ENCODE results near the gene ZNF326.
"Not testable (repeated sequence)": the region's sequence is repeated elsewhere in the genome, so short reads cannot be mapped to it uniquely, and the experiment has no call there.

The ZNF326 gene

DNA sequence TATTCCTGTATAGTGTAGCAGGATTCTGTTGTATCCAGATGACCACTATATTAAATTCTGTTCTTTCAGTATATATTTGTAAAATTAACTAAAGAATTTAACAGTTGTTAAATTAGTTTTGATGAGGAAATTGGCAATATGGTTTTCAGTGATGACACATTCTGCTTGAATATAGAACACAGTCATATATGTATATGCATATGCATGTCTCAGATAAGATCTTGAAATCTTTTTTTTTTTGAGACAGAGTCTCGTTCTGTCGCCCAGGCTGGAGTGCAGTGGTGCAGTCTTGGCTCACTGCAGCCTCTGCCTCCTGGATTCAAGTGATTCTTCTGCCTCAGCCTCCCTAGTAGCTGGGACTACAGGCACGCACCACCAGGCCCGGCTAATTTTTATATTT is 2.2 kb downstream of the ZNF326 start:
- not testable (repeated sequence) for DNase-seq

DNA sequence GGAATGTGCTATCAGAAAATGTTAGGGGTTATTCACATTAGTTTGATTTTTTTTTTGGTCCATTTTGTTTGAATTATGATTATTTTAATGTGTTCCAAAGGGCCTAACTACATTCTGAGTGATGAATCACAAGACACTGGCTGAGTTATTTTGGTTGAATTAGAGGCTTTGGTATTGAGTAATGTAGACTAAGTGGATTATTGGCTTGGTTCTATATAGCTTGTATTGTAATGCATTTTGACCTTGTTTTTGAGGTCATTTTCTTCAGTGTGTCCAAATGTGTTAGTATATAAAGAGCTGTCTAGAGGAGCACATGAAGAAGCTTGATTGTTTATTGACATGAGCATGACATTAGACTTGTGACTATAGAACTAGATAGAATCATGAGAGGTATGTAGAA is 3.4 kb downstream of the ZNF326 start:
- no peak for DNase-seq

DNA sequence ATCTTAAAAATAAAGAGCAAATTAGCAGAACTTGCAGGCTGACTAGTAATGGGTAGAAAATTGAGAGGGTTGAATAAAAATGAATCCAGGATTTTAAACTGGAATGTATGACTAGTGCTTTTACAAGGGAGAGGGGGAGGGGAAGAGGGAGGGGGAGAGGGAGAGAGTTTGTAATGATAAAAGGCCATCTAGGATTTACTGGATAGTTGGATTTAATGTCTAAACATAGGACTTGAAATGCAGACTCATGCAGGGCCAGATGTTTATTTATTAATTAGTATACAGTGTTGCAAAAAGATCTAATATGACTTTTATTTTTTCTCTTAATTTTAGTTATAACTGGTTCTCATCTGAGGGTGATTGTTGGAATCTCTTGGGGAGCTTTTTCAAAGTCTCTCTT is 4.3 kb downstream of the ZNF326 start:
- DNase-seq: no peak

DNA sequence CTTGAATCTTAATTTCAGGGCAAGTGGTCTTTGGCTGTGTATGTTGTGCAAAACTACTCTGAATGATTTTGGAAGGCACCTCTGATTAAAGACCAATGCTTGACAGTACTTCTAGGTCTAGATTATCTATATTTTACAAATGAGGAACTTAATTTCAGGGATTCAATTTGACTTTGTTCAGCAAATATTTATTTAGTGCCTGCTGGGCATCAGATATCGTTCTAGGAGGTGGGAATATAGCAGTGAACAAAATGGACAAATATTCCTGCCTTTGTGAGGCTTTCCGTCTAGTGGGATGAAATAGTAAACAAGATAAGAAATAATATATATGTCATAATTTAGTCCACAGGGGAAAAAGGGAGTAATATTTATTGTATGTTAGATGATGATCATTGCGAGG is 4.7 kb downstream of the ZNF326 start:
- DNase-seq: no peak

DNA sequence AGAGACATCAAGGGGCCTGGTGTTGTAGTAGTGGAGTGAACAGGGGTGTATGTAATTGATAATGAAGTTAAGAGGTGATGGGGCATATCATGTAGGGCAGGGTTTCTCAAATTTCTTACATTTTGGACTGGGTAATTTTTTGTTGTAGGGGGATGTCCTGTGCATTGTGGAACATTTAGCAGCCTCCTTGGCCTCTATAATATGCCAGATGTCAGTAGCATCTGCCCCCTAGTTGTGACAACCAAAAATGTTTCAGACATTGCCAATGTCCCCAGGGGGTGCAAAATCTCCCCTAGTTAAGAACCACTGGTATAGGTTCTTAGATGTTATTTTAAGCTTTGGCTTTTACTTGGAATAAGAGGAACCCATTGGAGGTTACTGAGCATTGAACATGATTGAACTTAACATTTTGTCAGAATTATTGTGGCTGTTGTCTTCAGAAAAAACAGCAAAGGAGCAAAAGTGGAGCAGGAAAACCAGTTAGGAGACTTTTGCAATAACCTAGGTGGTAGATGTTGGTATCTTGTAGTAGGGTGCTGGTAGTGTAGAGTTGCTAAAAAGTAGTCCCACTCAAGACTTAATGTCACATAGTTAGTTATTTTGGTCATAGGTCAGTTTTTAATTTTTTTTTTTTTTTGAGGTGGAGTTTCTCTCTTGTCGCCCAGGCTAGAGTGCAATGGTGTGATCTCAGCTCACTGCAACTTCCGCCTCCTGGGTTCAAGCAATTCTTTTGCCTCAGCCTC is 6.2 kb downstream of the ZNF326 start:
- peak; percentile 12 to 24 for DNase-seq

DNA sequence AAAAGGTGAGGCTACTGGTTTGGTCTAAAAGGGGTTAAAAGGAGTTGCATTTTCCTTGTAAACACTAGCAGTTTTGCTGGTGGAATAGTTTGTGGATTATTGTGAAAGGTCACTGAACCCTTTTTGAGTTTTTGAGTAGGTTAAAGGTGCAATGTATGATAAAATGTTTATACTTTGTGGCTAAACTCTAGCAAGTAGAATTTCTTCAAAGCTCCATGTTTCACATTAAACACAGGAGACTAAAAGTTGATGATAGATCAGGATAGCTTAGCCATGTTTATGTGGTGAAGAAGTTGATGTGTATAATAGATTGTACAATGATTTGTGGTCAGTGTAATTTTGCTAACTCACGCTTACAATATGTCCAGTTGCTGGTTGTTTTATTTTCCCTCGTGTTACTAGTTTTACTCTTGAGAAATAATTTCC is 13.1 kb downstream of the ZNF326 start:
- no peak for DNase-seq

DNA sequence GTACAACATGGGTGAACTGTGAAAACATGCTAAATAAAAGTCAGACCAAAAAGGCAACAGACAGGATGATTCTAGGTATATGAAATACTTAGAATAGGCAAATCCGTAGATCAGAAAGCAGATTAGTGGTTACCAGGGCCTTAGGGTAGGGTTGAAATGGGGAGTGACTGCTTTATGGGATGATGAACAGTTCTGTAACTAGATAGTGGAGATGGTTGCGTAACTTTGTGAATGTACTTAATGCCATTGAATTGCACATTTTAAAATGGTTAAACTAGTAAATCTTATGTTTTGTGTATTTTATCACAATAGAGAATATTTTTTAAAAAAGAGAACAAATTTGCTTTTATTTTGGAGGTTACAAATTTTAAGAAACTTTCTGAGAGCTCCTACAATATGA is 17.4 kb downstream of the ZNF326 start:
- DNase-seq: no peak

DNA sequence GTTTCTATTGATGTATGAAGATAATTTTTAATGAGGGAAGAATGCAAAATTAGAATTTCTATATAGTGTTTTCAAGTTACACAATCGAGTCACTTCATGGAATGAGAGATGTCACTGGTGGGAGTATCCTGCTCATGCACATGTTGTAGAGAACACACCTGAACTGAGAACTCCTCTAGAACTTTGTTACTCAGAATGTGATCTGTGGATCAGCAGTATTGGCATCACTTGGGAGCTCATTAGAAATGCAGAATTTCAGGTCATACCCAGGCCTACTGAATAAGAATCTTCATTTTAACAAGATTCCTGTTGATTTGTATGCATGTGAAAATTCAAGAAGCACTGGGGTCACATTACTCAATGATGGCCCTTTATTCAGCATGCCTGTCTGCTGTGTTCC is 28.8 kb downstream of the ZNF326 start:
- DNase-seq: no peak

DNA sequence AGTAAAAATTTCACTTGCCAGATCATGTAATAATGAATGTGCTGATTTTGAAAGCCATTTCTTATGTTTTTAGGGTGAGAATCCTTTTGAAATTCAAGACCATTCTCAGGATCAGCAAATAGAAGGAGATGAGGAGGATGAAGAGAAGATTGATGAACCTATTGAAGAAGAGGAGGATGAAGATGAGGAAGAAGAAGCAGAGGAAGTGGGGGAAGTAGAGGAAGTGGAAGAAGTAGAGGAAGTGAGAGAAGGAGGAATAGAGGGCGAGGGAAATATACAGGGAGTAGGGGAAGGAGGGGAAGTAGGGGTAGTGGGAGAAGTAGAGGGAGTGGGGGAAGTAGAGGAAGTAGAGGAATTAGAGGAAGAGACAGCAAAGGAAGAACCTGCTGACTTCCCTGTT is 32.4 kb downstream of the ZNF326 start:
- DNase-seq: no peak

DNA sequence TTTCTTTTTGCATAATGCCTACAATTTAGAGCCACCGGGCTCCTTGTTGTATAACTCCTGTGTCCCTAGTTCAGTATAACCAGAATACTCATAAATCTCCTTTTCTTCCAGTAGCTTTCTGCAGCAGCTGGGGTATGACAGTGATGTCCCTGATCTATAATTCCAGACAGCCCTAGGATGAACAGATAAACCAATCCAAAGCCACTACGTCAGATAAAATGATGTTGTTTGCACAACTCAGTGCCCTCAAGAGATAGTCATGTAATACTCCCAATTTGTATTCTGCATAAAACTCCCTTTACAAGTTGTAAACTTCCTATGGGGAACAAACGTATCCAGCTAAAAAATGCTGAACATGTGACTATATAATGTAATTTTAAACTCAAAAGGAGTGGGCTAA is 44.7 kb downstream of the ZNF326 start:
- no peak for DNase-seq

DNA sequence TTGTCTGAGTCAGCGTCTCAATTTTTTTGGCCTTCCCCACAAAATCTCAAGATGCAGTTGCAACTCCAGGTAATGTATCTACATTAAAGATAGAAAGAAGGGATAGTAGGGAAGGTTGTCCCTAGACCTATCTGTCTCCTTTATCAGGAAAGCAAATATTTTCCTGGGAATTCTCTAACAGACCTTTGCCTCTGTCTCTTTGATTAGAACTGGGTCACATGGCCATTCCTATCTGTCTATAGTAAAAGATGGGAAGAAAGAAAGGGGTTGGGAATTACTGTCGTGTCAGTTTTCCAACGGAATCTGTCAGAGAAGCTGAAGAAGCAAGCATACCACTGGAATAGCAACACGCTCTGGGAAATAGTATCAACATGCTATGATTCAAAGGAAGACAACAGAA is 48.7 kb downstream of the ZNF326 start:
- no peak for DNase-seq

DNA sequence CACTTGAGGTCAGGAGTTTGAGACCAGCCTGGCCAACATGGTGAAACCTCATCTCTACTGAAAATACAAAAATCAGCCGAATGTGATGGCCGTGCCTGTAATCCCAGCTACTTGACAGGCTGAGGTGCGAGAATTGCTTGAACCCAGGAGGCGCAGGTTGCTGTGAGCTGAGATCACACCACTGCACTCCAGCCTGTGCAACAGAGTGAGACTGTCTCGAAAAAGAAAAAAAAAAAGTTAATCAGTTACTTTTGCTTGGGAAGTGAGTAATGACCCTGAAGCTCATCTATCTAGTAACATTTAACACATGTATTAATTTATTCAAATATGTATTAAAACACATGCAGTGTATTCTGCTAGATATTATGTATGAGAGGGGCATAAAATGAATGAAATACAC is 49.4 kb downstream of the ZNF326 start:
- DNase-seq: no peak

DNA sequence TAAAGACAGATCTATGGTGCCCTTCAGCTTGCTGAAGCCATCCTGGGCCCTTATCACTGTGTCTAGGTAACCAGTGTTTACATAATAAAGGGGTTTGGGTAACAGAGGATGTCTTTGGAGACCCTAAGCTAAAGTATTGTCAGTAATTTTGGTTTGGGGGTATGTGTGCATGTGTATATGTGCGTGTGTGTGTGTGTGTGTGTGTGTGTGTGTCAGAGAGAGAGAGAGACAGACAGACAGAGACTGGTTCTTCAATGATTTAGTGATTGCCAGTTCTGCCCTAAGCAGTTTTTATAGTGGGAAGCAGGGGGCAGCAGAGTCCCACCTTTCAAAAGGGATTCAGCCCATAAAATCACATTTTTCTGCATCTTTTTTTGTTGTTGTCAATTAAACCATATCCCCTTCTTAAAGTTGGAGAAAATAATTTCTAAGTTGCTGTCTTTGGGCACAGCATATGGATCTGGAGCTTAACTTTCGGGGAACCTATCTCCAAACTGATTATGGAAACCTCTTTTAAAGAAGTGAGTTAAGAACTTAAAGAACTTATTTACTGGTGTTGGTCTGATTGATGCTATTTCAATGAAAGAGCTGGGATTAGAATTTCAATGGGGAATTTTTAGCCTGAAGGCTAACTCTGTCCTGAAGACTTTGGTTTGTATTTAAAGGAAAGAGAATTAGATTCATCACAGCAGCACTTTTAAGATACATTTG is 51.1 kb downstream of the ZNF326 start:
- DNase-seq: peak; percentile 21 to 26

DNA sequence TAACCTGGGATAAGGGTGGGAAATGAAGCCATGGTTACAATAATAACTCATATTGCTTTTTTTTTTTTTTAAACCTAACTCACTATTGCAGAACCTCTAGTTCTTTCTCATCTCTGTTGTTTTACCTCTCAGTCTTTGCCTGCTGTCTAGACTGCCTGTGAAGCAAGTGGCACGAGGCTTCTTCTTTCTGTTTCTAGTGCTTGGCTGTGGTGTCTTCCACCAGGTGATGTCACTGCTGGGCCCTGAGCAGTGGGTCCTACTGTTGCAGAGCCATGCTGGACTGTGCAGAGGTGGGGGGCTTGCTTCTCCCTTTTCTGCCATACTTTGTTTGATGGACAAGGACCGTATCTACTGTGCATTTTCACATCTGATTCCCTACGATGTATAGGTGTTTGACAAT is 51.7 kb downstream of the ZNF326 start:
- DNase-seq: no peak

DNA sequence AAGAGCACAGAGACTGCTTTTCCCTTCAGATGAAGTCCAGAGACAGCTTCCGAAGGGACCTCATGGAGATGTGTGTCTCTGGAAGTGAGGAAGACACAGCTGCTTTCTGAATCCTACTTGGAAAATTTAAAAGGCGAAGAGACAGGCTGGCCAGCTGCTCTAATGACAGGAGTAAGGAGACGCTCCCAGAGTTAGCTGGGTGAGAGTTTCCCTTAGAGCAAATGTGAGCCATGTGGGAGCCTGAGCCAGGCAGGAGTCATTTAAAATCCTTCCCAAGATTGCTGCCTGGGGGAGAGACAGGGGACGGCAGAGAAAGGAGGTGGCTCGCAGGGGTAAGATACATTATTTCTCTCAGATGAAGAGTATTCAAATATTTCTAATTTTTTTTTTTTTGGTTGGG is 53.1 kb downstream of the ZNF326 start:
- DNase-seq: no peak

DNA sequence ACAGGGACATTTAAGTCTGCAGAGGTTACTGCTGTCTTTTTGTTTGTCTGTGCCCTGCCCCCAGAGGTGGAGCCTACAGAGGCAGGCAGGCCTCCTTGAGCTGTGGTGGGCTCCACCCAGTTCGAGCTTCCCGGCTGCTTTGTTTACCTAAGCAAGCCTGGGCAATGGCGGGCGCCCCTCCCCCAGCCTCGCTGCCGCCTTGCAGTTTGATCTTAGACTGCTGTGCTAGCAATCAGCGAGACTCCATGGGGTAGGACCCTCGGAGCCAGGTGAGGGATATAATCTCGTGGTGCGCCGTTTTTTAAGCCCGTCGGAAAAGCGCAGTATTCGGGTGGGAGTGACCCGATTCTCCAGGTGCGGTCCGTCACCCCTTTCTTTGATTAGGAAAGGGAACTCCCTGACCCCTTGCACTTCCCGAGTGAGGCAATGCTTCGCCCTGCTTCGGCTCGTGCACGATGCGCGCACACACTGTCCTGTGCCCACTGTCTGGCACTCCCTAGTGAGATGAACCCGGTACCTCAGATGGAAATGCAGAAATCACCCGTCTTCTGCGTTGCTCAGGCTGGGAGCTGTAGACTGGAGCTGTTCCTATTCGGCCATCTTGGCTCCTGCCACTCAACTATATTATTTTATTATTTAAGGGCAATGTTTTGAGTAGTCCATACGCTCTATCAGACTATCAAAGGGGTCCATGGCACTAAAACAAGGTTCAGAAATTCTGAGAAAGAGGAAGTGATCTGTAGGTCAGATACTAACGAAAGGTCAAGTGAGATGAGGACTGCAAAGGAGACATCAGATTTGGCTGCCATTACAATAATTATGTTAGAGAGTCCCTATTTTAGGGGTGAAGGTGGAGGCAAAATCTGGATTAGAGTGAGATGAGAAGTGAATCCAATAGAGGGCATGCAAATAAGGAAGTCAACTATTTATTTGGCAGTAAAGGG is 68.1 kb downstream of the ZNF326 start:
- DNase-seq: not testable (repeated sequence)

DNA sequence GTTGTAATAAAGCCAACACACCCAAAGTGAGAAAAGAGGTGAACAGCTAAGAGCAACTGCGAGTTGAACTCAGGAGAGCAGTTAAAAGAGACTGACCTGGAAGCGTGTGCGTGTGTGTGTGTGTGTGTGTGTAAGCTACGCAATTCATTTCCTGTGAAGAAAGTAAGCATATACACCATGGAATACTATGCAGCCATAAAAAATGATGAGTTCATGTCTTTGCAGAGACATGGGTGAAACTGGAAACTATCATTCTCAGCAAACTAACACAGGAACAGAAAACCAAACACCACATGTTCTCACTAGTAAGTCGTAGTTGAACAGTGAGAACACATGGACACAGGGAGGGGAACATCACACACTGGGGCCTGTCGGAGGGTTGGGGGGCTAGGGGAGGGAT is 69.2 kb downstream of the ZNF326 start:
- not testable (repeated sequence) for DNase-seq

DNA sequence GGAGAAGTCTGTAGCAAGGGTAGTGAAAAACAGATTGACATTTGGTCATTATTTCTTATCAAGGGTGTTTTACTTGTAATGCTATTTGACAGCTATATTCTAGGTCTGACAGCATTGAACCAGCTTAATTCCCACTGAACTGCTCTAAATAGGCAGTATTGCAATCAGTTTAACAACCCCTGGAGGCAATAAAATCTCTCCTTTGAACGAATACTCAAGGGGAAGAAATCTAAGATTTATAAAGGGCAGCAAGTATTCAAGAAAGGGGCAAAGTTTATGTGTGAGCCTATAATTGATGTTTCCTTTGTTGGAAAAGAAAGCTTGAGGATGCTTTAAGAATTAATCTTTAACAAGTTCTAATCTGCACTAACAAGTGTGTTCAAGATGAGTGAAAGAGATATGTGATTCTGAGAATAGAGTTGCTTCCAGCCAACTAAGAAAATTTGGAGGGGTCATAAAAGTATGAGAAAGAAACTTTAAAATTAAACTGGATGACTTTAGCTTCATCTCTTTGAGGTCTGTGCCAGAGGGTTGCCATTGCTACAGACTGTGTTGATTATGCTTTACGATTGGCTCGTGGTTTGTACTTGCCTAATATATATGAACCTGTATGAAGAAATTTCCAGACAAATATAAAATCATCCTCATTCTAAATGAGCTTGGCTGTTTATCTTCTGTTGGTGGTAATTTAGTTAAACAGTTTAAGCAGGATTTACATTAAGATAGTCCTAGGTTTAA is 72.5 kb downstream of the ZNF326 start:
- no peak for DNase-seq

DNA sequence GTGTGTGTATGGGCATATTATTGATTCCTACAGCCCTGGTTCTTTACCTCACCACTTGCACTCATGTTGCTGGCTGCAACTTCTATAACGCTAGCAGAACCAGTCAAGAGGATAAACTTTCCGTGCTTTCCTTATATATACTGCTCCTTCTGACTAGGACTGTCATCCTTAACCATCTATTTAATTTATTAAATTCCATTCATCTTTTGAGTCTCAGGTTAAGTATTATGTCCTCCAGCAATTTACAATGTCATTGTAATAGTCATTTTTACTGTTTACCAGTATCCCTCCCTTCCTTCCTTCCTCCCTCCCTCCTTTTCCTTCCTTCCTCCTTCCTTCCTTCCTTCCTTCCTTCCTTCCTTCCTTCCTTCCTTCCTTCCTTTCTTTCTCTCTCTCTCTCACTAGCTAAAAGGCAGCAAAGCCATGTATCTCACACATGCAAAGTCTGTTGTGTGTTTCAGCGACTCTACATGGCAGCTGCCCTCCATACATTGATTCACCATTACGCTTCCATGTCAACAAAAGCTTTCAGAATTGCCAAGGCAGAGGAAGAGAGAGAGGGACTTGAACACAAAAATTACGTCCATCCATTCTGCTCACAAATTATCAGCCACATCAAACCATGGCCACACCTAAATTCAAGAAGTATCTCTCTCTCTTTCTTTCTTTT is 73.8 kb downstream of the ZNF326 start:
- DNase-seq: no peak

DNA sequence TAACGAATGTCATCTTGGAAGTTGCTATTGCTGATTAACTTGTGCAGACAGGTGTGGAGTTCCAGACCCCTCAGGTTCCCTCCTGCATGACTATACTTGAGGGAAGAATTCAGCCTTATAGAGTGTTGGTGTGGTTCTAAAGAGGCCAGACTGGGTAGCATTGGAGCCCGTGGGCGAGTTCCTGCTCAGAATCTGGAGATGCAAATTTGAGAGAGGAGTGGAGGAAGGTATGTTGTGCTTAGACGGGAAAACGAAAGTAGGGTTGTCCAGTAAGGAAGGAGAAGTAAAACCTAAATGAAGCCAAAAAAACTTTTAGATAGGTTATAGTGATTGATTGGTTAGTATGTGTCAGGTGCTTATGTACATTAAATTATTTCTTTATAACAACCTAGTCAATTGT is 79.2 kb downstream of the ZNF326 start:
- DNase-seq: no peak

DNA sequence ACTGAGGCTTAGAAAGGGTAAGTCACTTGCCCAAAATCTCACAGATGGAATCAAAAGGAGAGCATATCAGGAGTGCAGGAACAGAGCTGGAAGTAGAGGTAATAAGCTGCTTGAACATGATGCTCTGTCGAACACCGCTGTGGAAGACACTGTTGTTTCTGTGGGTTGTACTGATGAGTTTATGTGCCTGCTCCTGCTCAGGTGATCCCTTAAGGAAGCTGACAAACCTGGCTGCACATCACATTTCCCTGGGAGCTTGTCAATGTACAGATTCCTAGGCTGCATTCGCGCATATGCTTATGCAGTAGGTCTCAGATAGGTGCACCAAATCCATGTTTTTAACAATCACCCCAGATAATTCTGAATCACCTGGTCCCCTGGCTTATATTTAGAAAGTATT is 79.7 kb downstream of the ZNF326 start:
- DNase-seq: no peak

DNA sequence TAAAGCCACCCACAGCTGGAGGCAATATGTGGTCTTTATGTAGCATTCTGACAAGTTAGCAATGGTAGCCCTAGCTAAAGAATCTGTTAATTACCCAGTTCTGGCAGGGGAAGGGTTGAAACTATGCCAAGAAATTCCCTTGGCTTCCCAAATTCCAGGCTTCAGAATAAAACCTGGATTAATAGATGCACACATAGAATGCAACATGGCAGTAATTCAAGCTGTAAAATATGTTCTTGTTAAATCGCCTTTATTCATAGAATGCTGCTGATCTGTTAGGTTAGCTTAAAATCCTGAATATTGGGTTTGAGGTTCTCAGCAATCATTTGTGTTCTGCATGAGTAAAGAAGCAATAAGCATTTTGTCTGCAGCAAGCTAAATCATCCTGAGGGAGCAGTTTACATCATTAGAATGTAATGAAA is 80.1 kb downstream of the ZNF326 start:
- DNase-seq: no peak
